Femur (tissue), 1 donor: ENCODE measurements around the gene ZNF710.
A peak's percentile ranks its signal among the peaks of the same experiment; 100 is the strongest.

Source experiments
- DNase-seq: peaks from one replicate; pipeline ENCODE4 v3.0.0-alpha.2; 2017

The ZNF710 gene

GRCh38 chr15:89998141-89998661 lies 2.9 kb upstream of the ZNF710 start:
- no peak for DNase-seq

GRCh38 chr15:89998923-89999675 lies 2.0 kb upstream of the ZNF710 start:
- no peak for DNase-seq

DNA sequence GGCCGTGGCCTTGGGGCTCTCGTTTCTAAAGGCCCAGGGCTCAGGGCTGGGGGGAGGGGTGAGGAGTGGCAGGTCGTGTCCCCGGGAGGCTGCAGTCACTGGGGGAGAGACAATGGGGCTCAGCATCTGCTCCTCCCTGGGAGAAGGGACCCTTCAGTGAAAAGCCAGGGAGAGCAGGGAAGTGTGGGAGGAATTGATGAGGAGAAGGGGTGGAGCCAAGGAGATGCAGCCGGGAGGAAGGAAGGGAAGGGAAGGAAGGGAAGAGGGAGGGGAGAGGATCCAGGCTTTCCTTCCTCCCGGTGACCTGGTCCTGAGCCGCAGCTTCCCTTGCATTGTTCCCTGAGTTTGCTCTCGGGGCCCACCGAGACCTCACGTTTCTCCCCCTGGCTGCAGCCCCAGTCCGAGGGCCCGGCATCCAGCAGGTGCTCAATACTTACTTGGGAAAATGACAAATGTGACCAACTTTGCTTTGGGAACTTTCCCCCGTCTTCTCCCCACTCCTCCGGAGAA lies 1.4 kb upstream of the ZNF710 start:
- DNase-seq: peak; percentile 58

DNA sequence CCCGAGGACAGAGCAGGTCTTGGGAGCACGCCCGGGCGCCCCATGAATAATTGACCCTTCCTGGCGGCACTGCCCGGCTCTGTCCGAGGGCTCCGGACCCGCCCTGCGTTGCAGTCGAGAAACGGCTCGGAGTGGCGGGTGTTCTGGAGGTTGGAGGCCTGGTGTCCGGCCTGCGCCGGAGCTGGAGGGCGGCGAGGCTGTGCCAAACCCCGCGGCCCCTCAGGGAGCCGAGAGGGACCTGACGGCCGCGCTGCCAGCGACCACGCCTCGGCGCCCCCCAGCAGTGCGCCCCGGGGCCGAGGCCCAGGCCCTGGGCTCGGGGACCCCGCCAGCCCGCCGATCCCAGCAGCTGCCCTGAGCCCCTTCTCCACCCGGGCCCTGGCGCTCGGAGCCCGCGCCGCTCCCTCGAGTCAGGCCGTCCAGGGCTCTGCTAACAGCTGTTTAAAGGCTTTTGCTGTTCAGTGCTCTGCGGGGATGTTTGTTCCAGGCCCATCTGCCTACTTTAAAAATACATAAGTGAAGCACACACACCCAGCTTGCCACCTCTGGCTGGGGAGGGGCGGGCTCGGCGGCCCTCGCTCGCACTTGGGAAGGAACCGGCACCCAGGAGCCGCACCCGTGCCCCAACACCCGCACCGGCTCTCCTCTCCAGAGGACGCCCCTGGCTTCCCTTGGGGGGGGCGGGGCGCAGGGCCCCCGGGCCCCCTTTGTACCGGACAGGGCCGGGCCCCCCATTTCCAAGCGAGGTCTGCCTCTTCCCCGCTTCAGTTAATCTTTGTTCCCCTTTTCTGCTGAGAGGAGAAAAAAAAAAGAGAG lies 730 bp upstream of the ZNF710 start:
- peak; percentile 53 for DNase-seq

DNA sequence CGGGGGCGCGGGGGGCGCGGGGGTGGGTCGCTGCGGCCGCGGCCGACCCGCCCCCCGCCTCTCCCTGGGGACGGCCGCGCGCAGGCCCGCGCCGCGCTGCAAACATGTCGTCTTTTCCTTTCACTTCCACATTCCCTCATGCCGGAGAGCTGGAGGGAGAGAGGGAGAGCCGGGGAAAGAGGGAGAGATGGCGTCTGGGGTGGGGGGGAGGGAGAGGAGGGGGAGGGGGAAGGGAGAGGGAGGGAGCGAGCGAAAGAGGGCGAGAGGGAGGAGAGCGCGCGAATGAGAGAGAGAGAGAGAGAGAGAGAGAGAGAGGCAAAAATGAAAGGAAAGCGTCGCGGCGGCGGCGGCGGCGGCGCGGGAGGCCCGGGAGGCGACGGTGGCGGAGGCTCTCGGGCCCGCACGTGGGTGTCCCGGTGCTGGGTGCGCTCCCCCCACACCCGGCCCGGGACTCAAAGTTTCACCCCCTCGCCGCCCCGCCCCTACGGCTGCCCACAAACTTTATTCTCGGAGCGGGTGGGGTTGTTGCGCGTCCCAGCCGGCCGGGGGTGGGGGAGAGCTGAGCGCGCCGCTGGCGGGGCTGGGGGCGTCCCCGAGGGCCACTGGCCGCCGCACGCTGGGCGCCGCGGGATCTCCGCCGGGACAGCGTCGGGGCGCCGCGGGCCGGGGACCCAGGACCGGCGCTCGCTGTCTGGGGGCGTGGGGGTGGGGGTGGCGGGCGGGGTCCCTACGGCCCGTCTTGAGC lies 731 bp downstream of the ZNF710 start:
- DNase-seq: peak; percentile 79

DNA sequence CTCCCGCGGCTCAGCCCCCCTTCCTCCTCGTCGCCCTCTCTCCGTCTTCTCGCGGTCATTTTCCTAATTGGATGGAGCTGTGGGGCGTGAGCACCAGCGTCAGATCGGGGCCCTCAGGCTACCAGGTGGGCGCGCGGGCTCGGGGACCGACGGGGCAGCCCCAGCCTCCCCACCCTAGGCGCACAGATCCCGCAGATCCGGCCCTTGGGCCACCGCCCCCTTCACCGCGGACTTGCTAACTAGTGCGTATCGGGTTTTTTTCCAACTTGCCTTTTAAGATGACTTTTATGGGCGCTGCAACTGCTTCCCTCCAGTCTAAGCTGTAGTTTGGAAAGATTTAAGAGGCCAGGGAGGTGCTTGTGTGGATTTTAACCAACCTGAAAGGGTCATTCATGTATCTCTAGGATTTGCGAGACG lies 1.3 kb downstream of the ZNF710 start:
- peak; percentile 54 for DNase-seq

GRCh38 chr15:90003736-90004135 lies 2.6 kb downstream of the ZNF710 start:
- DNase-seq: no peak

DNA sequence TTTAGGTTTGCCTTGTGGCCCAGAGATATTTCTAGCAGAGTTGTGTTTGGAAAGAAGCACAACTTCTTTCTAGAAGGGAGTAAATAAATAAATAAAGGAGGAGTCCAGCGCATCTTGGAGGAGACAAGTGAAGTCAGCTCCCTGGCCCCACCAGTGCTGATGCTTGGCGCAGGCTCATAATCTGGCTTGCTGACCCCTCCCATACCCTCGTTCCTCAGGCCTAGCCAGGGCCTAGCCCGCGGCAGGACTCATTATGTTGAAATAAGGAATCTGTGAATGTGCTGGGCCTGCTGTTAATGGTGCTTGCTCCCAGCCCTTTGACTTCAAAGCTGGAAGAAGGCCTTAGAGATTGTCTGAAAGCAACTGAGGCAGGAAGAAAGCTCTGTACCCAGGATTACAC lies 3.1 kb downstream of the ZNF710 start:
- no peak for DNase-seq

- no peak for DNase-seq
Observed at GRCh38 chr15:90004671-90005070, 3.5 kb downstream of the ZNF710 start.

- no peak for DNase-seq
Observed at GRCh38 chr15:90006217-90007075, 5.3 kb downstream of the ZNF710 start.

- no peak for DNase-seq
Observed at GRCh38 chr15:90007076-90007460, 5.9 kb downstream of the ZNF710 start.

DNA sequence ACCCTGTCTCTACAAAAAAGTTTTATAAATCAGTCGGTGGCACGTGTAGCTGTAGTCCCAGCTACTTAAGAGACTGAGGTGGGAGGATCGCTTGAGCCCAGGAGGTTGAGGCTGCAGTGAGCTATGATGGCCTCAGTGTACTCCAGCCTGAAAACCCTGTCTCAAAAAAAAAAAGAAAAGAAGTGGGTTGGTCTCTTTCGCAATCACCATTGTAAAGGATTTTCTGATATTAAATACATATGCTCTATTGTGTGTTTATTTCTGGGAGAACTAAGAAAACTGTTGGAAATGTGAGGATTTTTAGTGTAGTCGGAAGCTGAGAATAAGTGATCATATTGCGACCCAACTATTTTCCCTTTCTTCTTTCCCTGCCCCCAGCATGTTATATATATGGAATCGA lies 7.5 kb downstream of the ZNF710 start:
- no peak for DNase-seq

GRCh38 chr15:90009301-90010022 lies 8.3 kb downstream of the ZNF710 start:
- DNase-seq: no peak

DNA sequence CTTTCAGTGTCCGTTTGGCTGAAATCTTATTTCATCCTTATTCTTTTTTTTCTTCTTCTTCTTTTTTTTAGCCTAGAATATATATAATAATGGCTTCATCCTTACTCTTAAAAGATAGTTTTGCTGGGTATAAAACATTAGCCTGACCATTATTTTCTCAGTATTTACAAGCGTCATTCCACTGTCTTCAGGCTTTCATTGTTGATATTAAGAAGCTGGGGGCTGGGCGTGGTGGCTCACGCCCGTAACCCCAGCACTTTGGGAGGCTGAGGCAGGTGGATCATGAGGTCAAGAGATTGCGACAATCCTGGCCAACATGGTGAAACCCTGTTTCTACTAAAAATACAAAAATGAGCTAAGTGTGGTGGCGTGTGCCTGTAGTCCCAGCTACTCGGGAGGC lies 10.6 kb downstream of the ZNF710 start:
- DNase-seq: no peak

- DNase-seq: no peak
Observed at GRCh38 chr15:90013503-90013937, 12.4 kb downstream of the ZNF710 start.

DNA sequence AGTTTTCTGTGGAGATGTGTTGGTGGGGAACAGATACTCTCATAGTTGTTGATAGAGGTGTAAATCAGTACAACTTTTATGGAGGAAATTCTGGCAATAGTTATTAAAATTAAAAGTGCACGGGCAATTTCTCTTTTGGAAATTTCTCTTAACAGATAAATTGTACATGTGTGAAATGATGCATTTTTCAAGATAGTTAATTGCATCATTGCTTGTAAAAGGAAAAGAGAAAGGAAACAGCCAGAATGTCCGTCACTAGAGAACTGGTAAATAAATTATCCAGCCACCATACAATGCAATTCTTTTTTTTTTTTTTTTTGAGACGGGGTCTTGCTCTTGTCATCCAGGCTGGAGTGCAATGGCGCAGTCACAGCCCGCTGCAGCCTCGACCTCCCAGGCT lies 14.2 kb downstream of the ZNF710 start:
- no peak for DNase-seq

- no peak for DNase-seq
Observed at GRCh38 chr15:90015749-90016148, 14.6 kb downstream of the ZNF710 start.

DNA sequence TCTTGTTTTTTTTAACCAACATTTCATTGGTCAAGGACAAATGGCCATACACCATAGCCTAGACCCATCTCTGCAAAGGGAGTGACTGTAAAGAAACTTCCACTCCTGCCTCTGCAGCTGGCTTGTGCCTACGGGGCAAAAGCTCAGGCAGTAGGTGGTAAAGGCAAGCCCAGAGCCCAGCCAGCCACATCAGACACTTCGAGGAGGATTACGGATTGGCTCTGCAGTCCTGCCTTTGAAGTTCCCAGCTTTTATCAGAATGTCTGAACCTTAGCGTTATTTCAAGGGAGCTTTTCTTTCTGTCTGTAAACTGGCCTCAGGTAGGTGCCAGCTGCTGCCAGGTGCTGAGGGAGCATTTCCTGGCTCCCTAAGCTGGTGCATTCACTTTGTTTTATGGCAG lies 15.6 kb downstream of the ZNF710 start:
- no peak for DNase-seq

DNA sequence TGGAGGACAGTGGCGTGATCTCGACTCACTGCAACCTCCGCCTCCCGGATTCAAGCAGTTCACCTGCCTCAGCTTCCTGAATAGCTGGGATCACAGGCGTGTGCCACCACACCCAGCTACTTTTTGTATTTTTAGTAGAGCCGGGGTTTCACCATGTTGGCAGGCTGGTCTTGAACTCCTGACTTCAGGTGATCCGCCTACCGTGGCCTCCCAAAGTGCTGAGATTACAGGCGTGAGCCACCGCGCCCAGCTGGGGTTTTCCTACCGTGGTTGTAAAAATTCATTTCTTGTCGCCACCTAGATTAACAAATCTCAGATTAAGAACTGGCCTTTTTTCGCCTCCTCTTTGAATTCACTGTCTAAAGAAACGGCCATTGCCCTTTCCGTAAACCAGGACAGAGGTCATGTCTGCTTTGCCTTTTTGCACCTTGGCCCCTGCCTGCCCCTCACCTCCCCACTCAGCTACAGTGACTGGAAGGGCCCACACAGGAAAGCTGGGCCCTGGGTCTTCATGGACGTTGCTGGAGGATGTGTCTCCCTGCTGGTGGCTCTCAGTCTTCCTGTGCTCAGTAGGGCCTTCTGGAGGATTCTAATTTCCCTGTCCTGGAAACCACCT lies 17.2 kb downstream of the ZNF710 start:
- DNase-seq: no peak

DNA sequence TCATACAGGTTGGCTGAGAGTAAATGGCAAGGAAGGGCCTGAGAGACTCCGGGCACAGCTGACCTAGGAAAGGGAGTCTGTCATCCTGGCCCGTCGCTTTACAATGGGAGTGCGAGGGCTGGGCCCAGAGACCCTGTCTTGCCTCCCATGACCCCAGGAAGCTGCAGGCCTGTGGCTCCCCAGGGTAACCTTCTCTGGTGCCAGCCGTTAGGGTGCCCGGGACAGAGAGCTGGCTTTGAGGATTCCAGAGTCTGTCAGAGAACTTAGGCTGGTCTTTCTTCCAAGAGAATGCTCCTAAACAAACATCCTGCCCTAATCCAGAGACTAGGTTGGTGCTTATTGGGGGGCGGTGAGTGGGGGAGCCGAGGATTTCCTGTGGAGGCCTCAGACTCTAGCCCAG lies 18.5 kb downstream of the ZNF710 start:
- no peak for DNase-seq
